Stomach (tissue), 9 donors: Measurements from ENCODE around the gene ABCC9. TPM values are rescaled to one million over a fixed set of nuclear protein-coding genes. Genes with fewer than 3 reads are reported as not detected.
A peak's percentile ranks its signal among the peaks of the same experiment; 100 is the strongest.

ENCODE experiments used
- DNase-seq, 2 donors: peaks; one replicate each; pipeline versions ENCODE4 v3.0.0 to v3.0.0-alpha.2; 2013 to 2019
- H3K27ac ChIP-seq, 5 donors: fragments of 200-600 bp in 4 of 5; sonication (generic) in 4 of 5; one replicate each; pipeline ENCODE4 v1.5.1; 2013 to 2019; ENCODE audit warnings: mild to moderate bottlenecking in 1 of 5, moderate library complexity in 1 of 5
- H3K27me3 ChIP-seq, 3 donors: fragments of 200-600 bp; sonication (generic); one replicate each; pipeline ENCODE4 v1.5.1; 2017 to 2019; ENCODE audit warnings: mixed run types in 1 of 3
- H3K36me3 ChIP-seq, 4 donors: fragments of 200-600 bp; sonication (generic); 1 replicate in 3 of 4; 2 replicates in 1 of 4; pipeline ENCODE4 v1.5.1; 2016 to 2019
- H3K4me1 ChIP-seq, 4 donors: fragments of 200-600 bp; sonication (generic); one replicate each; pipeline ENCODE4 v1.5.1; 2016 to 2019
- H3K4me3 ChIP-seq, 4 donors: fragments of 200-600 bp; sonication (generic) in 3 of 4; one replicate each; pipeline ENCODE4 v1.5.1; 2016 to 2019; ENCODE audit warnings: mild to moderate bottlenecking in 1 of 4
- H3K9me3 ChIP-seq, 4 donors: fragments of 200-600 bp; sonication (generic); one replicate each; pipeline ENCODE4 v1.5.1; 2016 to 2019
- CTCF ChIP-seq, 7 experiments: fragments of 450-650 bp in 4 of 7; fragments of 200-600 bp in 3 of 7; sonication (generic) in 3 of 7; IDR thresholded peaks; one replicate each; pipeline ENCODE4 v1.5.1; 2016 to 2019; ENCODE audit warnings: antibody characterized with exemption in 7 of 7, control low read depth in 2 of 7, mild to moderate bottlenecking in 1 of 7
- EP300 ChIP-seq: sonication (generic); formaldehyde crosslinking; IDR thresholded peaks from one replicate; pipeline ENCODE4 v1.6.1; 2017; ENCODE audit warnings: antibody characterized with exemption
- POLR2A ChIP-seq, 4 donors: fragments of 450-650 bp; IDR thresholded peaks; one replicate each; pipeline ENCODE4 v1.6.1; 2016; ENCODE audit warnings: antibody characterized with exemption in 4 of 4, control low read depth in 2 of 4, mild to moderate bottlenecking in 1 of 4, moderate library complexity in 1 of 4
- POLR2AphosphoS5 ChIP-seq, 3 donors: sonication (generic); formaldehyde crosslinking; IDR thresholded peaks; one replicate each; pipeline ENCODE4 v1.6.1; 2016; ENCODE audit warnings: antibody characterized with exemption in 3 of 3
- WGBS, 5 donors: extraction: QIAGEN DNeasy Blood & Tissue Kit in 3 of 5; methylation state at CpG; one replicate each; pipeline versions ENCODE4 v1.1.5 to v1.1.7; 2013 to 2018; 5-methylcytosine and 5-hydroxymethylcytosine counted together
- intact Hi-C: fragments of 100-400 bp; cut with DNase I; formaldehyde crosslinking; loops from one replicate; pipeline ENCODE4 v1.15.1; 2023; ENCODE audit warnings: low total_unique reads
- polyA plus RNA-seq, 3 donors: library from polyadenylated mRNA; stranded (reverse); fragments of 200-250 nt; gene quantifications; one replicate each; pipeline ENCODE4 v1.2.3, GENCODE V29; 2013
- total RNA-seq, 5 donors: library from RNA; depleted of rRNA; stranded (reverse); fragments of >200 nt; gene quantifications; one replicate each; pipeline versions ENCODE4 v1.1.0 to v1.2.3, GENCODE V29; 2014 to 2016
- donor health status: healthy with polysubstance abuse.
- donor health status: Bipolar disorder and iron deficiency.
- donor health status: healthy.

Gene ABCC9
- total and polyA plus RNA-seq, 8 donors, result 1.2 to 60.1 (median 10.4) TPM

GRCh38 chr12:21825886-21826617 lies 115.2 kb downstream of the ABCC9 start:
- Histone ChIP-seq H3K27me3 (no peaks in the 10 kb centered on the region), H3K27ac (peak overlapping the region in 1 of 5 donors; percentile 81), H3K9me3 (no peaks in the 10 kb centered on the region), H3K36me3 (no peaks in the 10 kb centered on the region), H3K4me1 (peaks cover 0 to 27% (median 22%) of the 10 kb centered on the region in 4 donors), H3K4me3 (no peak overlapping the region)
- TF ChIP-seq POLR2AphosphoS5 (IDR thresholded peaks at IDR 0.05), result no peak
- no peak for TF ChIP-seq POLR2A (IDR thresholded peaks at IDR 0.05)
- TF ChIP-seq CTCF (IDR thresholded peaks at IDR 0.05), result no peak
- no peak for TF ChIP-seq EP300
- DNase-seq, result no peak
- 84 to 94% (median 88%) methylated on average over 2 of the region's 2 CpGs for WGBS, 5 donors
- intact Hi-C loops, result no loop called here

- TF ChIP-seq POLR2AphosphoS5 (IDR thresholded peaks at IDR 0.05), result peak in 1 of 3 donors; percentile 8
- TF ChIP-seq EP300, result no peak
- TF ChIP-seq POLR2A (IDR thresholded peaks at IDR 0.05), result no peak
- Histone ChIP-seq H3K27me3 (no peaks in the 10 kb centered on the region), H3K4me3 (no peak overlapping the region), H3K9me3 (no peaks in the 10 kb centered on the region), H3K27ac (peak overlapping the region in 3 of 5 donors; percentile 3 to 38 (median 25)), H3K36me3 (no peaks in the 10 kb centered on the region), H3K4me1 (peaks cover 0 to 44% (median 27%) of the 10 kb centered on the region in 4 donors)
- DNase-seq, result no peak
- intact Hi-C loops, result no loop called here
- WGBS, 5 donors, result 66 to 82% (median 79%) methylated on average over 8 of the region's 8 CpGs
Measured at GRCh38 chr12:21823581-21823980, 117.6 kb downstream of the ABCC9 start.

- H3K27ac ChIP-seq, result no peak overlapping the region
- H3K4me1 ChIP-seq, result peaks cover 0 to 21% (median 5%) of the 10 kb centered on the region in 4 donors
- no peak for DNase-seq
- no peak overlapping the region for H3K4me3 ChIP-seq
- no peaks in the 10 kb centered on the region for H3K9me3 ChIP-seq
- intact Hi-C loops, result no loop called here
- TF ChIP-seq CTCF (IDR thresholded peaks at IDR 0.05) (no peak), POLR2AphosphoS5 (IDR thresholded peaks at IDR 0.05) (no peak), POLR2A (IDR thresholded peaks at IDR 0.05) (no peak), EP300 (no peak)
- no peaks in the 10 kb centered on the region for H3K27me3 ChIP-seq
- peaks cover 0 to 3% (median 0%) of the 10 kb centered on the region in 4 donors for H3K36me3 ChIP-seq
Measured at GRCh38 chr12:21819678-21820077, 121.5 kb downstream of the ABCC9 start.

- intact Hi-C loops, result no loop called here
- DNase-seq, result peak in 1 of 2 donors; percentile 26
Measured at GRCh38 chr12:21819236-21819635, 122.0 kb downstream of the ABCC9 start.

More at GRCh38 chr12:21819236-21819635, 122.0 kb downstream of the ABCC9 start:
- 20 to 25% (median 22%) methylated on average over 2 of the region's 2 CpGs for WGBS, 5 donors
- Histone ChIP-seq H3K27ac (peak overlapping the region in 1 of 5 donors; percentile 26), H3K36me3 (peaks cover 0 to 3% (median 0%) of the 10 kb centered on the region in 4 donors), H3K27me3 (no peaks in the 10 kb centered on the region), H3K4me1 (peaks cover 0 to 21% (median 5%) of the 10 kb centered on the region in 4 donors), H3K9me3 (no peaks in the 10 kb centered on the region), H3K4me3 (no peak overlapping the region)
- no peak for TF ChIP-seq EP300
- no peak for TF ChIP-seq CTCF (IDR thresholded peaks at IDR 0.05)
- TF ChIP-seq POLR2AphosphoS5 (IDR thresholded peaks at IDR 0.05), result no peak
- no peak for TF ChIP-seq POLR2A (IDR thresholded peaks at IDR 0.05)
